Vagina (tissue), 2 donors: ENCODE measurements around the gene CFAP126.
"Not testable (repeated sequence)": the region's sequence is repeated elsewhere in the genome, so short reads cannot be mapped to it uniquely, and the experiment has no call there.

Source experiments
- CTCF ChIP-seq, 3 experiments: fragments of 450-650 bp in 2 of 3; fragments of 200-600 bp in 1 of 3; sonication (generic) in 1 of 3; IDR thresholded peaks; one replicate each; pipeline ENCODE4 v1.5.1; 2017 to 2019; ENCODE audit warnings: antibody characterized with exemption in 3 of 3, mild to moderate bottlenecking in 2 of 3, moderate library complexity in 2 of 3
- POLR2AphosphoS5 ChIP-seq, 2 donors: sonication (generic); formaldehyde crosslinking; IDR thresholded peaks; one replicate each; pipeline ENCODE4 v1.9.0; 2017; ENCODE audit warnings: antibody characterized with exemption in 2 of 2, mild to moderate bottlenecking in 2 of 2, low read depth in 1 of 2; ENCODE audit not compliant: insufficient read depth in 1 of 2

GRCh38 chr1:161315841-161316674 is 51.6 kb downstream of the CFAP126 start:
- not testable (repeated sequence) for TF ChIP-seq CTCF (IDR thresholded peaks at IDR 0.05); POLR2AphosphoS5 (IDR thresholded peaks at IDR 0.05; ENCODE audit: insufficient read depth in 1 of 2, low read depth in 1 of 2)
